HL-60 (cell line): ENCODE data around the gene BCL2L1.

ENCODE experiments used
- CTCF ChIP-seq: IDR thresholded peaks from one replicate; pipeline ENCODE4 v1.5.1; 2011; ENCODE audit warnings: low read length, control low read depth, inconsistent platforms; ENCODE audit not compliant: insufficient read depth
- GABPA ChIP-seq: IDR thresholded peaks from 2 replicates; pipeline ENCODE4 v1.6.1; 2012; ENCODE audit warnings: low read depth
- POLR2AphosphoS5 ChIP-seq: IDR thresholded peaks from 2 replicates; pipeline ENCODE4 v1.6.1; 2012; ENCODE audit warnings: low read depth
- REST ChIP-seq: IDR thresholded peaks from 2 replicates; pipeline ENCODE4 v1.6.1; 2012; ENCODE audit warnings: low read depth; ENCODE audit not compliant: insufficient replicate concordance
- SPI1 ChIP-seq: IDR thresholded peaks from 2 replicates; pipeline ENCODE4 v1.6.1; 2012; ENCODE audit warnings: low read depth, mild to moderate bottlenecking, borderline replicate concordance

DNA sequence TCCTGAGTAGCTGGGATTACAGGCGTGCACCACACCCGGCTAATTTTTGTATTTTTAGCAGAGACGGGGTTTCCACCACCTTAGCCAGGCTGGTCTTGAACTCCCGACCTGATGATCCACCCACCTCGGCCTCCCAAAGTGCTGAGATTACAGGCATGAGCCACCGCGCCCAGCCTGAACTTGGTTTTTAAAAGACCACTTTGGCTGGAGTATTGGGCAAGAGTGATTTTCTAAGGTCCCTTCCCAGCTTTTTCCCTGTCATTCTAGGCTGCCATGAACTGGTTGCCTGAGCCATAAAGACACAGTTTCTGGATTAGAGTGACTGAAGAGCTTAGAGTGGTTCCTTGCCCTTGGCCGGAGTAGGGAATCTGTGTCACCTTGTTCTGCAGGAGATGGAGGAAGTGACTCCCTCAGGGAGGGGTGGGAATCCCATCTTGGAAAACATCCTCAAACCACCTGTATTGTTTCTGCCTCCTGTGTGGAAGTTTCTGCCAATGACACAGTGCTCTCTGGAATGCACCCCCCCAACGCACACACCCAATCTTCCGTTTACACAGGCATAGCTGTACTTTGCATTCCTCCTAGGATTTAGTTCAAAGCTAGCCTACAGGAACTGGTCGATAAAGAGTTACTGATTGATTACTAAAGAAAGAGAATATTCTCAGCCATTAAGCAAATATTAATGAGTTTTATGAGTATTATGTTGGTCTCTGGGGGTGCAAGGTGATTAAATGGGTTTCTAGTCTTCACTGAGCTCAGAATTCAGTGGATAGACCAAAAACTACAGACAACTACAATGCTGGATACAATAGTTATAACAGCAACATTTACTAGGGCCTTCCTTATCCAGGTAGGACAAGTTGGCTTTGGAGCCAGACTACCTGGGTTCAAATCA, 18.2 kb downstream of the BCL2L1 start:
- no peak for TF ChIP-seq CTCF
- TF ChIP-seq GABPA: no peak
- TF ChIP-seq SPI1: no peak
- no peak for TF ChIP-seq REST
- TF ChIP-seq POLR2AphosphoS5: no peak
